Karpas-422 (cell line): ENCODE measurements around the gene CSMD2. TPM values are rescaled to one million over a fixed set of nuclear protein-coding genes. Genes with fewer than 3 reads are reported as not detected.

Experiments used
- DNase-seq: peaks from one replicate; pipeline ENCODE4 v3.0.0-alpha.2; 2015
- H2AFZ ChIP-seq: fragments of 200-600 bp; sonication (generic); 2 replicates; pipeline ENCODE4 v1.6.1; 2014; ENCODE audit warnings: antibody characterized with exemption, low read length, mixed read lengths
- H3K27ac ChIP-seq: fragments of 200-600 bp; sonication (generic); 2 replicates; pipeline ENCODE4 v1.5.1; 2014; ENCODE audit warnings: mild to moderate bottlenecking, low read length, moderate library complexity
- H3K27me3 ChIP-seq: fragments of 200-600 bp; sonication (generic); 2 replicates; pipeline ENCODE4 v1.6.1; 2014; ENCODE audit warnings: low read length, mixed read lengths
- H3K36me3 ChIP-seq: fragments of 200-600 bp; sonication (generic); 2 replicates; pipeline ENCODE4 v1.6.1; 2014; ENCODE audit warnings: low read length, mixed read lengths; ENCODE audit not compliant: insufficient read depth
- H3K4me1 ChIP-seq: fragments of 200-600 bp; sonication (generic); 2 replicates; pipeline ENCODE4 v1.6.1; 2014; ENCODE audit warnings: mild to moderate bottlenecking, low read length, mixed read lengths
- H3K4me2 ChIP-seq: fragments of 200-600 bp; sonication (generic); 2 replicates; pipeline ENCODE4 v1.6.1; 2014; ENCODE audit warnings: low read length, low read depth, mild to moderate bottlenecking; ENCODE audit not compliant: poor library complexity, severe bottlenecking
- H3K4me3 ChIP-seq: fragments of 200-600 bp; sonication (generic); 2 replicates; pipeline ENCODE4 v1.5.1; 2014; ENCODE audit warnings: mild to moderate bottlenecking, antibody characterized with exemption, low read length, mixed read lengths
- H3K79me2 ChIP-seq: fragments of 200-600 bp; sonication (generic); 2 replicates; pipeline ENCODE4 v1.6.1; 2014; ENCODE audit warnings: mild to moderate bottlenecking, low read length, mixed read lengths
- H3K9ac ChIP-seq: fragments of 200-600 bp; sonication (generic); 2 replicates; pipeline ENCODE4 v1.6.0; 2014; ENCODE audit warnings: low read length
- H3K9me2 ChIP-seq: fragments of 200-600 bp; sonication (generic), shearing (Covaris generic); replicated peaks from 2 replicates; pipeline ENCODE4 v1.6.0; 2014; ENCODE audit warnings: mild to moderate bottlenecking, low read length, moderate library complexity; ENCODE audit not compliant: insufficient read depth
- H3K9me3 ChIP-seq: fragments of 300-700, 200-600 bp; sonication (generic); 2 replicates; pipeline ENCODE4 v1.6.1; 2014; ENCODE audit warnings: low read length, mixed read lengths
- H4K20me1 ChIP-seq: fragments of 200-600 bp; sonication (generic); 2 replicates; pipeline ENCODE4 v1.6.1; 2014; ENCODE audit warnings: mild to moderate bottlenecking, antibody characterized with exemption, low read length, low read depth; ENCODE audit not compliant: insufficient read depth
- total RNA-seq: library from RNA; depleted of rRNA; stranded (reverse); fragments of >200 nt; shearing (Covaris generic); gene quantifications from 2 replicates; pipeline ENCODE4 v1.2.3, GENCODE V29; 2014; ENCODE audit warnings: low replicate concordance

CSMD2 gene
- total RNA-seq, 1 experiment from 2014 or later, result 0.19 TPM

DNA sequence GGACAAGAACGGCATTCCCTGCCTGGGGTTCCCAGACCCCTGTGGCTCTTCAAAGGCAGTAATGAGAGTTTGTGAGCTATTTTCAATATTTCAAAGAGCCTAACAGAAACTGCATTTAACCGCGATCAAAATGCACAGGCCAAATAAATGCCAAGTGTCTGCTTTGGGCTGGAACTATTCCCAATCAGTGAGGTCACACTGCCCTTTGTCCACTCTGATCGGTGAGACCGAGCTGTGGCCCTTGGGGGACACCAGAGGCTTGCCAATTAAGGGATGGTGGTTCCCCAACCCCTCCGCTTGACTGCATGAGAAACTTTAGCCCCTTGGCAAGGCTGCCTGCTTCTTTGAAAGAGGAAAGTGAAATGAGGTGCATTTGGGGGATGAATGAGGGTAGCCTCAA is 20.3 kb downstream of the CSMD2 start:
- H3K36me3 ChIP-seq, result no peaks in the 10 kb centered on the region
- no peak overlapping the region for H3K9ac ChIP-seq
- no peak overlapping the region for H3K4me2 ChIP-seq
- no peaks in the 10 kb centered on the region for H3K27me3 ChIP-seq
- H3K4me1 ChIP-seq, result no peaks in the 10 kb centered on the region; the same call in 1 of the 2 replicates
- no peak overlapping the region for H3K27ac ChIP-seq
- no peaks in the 10 kb centered on the region for H3K79me2 ChIP-seq
- no peaks in the 10 kb centered on the region for H3K9me2 ChIP-seq
- H2AFZ ChIP-seq, result no peak overlapping the region
- DNase-seq, result no peak
- H3K4me3 ChIP-seq, result no peak overlapping the region
- no peaks in the 10 kb centered on the region for H4K20me1 ChIP-seq
- H3K9me3 ChIP-seq, result no peaks in the 10 kb centered on the region

DNA sequence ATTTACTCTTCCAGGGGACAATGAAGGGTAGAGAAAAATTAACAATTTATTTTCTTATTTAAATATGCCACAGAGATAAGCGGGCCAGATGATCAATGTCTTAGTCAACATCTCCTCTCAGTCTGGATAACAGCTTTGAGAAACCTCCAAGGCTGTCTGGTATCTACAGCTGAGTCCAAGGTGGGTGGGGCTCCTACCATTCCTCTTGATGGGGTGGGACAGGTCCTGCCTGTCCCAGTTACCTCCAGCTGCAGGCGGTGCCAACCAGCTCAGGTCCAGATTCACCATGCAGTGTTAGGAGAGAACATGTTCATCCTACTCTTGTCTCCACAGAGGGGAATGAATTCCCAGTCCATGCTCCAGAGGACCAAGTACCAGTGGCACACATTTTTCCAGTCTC is 21.1 kb downstream of the CSMD2 start:
- Histone ChIP-seq H3K9ac (no peak overlapping the region), H3K36me3 (no peaks in the 10 kb centered on the region), H3K4me3 (no peak overlapping the region), H2AFZ (no peak overlapping the region), H3K27ac (no peak overlapping the region), H3K27me3 (no peaks in the 10 kb centered on the region), H3K9me3 (no peaks in the 10 kb centered on the region), H3K4me2 (no peak overlapping the region), H3K79me2 (no peaks in the 10 kb centered on the region), H3K9me2 (no peaks in the 10 kb centered on the region), H3K4me1 (no peaks in the 10 kb centered on the region; the same call in 1 of the 2 replicates), H4K20me1 (no peaks in the 10 kb centered on the region)
- no peak for DNase-seq

DNA sequence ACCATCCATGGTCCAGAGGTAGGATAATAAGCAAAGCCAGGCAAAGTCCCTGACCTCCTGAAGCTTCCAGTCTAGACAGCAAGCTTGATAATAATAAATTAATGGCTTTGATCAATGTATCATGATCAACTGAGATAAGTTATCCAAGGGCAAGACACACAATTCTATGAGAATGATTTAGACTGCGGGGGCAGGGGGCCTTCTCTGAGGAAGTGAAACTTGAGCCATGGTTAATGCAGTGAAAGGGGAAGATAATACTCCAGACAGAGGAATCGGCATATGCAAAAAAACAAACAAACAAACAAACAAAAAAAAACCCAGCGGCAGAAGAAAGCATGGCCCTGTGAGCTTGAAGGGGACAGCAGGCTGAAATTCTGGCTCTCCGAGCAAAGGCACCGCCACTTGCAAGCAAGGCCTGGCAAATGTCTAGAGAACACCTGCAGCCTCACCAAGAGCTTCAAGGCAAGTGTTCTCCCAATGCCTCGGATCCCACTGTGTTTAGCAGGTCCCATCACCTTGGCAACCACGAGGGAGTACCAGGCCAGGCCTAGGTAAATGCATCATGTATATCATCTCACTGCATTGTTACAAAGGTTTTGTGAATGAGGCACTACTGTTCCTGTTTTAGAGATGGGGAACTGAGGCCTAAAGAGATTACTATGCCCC is 24.9 kb downstream of the CSMD2 start:
- Histone ChIP-seq H3K4me1 (no peaks in the 10 kb centered on the region; the same call in 1 of the 2 replicates), H3K9me2 (no peaks in the 10 kb centered on the region), H3K27me3 (no peaks in the 10 kb centered on the region), H3K27ac (no peak overlapping the region), H3K4me2 (no peak overlapping the region), H3K9me3 (no peaks in the 10 kb centered on the region), H3K36me3 (no peaks in the 10 kb centered on the region), H4K20me1 (no peaks in the 10 kb centered on the region), H3K79me2 (no peaks in the 10 kb centered on the region), H3K9ac (no peak overlapping the region), H2AFZ (no peak overlapping the region), H3K4me3 (no peak overlapping the region)
- DNase-seq, result no peak

- no peaks in the 10 kb centered on the region for H3K9me2 ChIP-seq
- no peak overlapping the region for H3K9ac ChIP-seq
- DNase-seq, result no peak
- no peak overlapping the region for H3K4me2 ChIP-seq
- H3K27ac ChIP-seq, result no peak overlapping the region
- H2AFZ ChIP-seq, result no peak overlapping the region
- H4K20me1 ChIP-seq, result no peaks in the 10 kb centered on the region
- no peaks in the 10 kb centered on the region for H3K79me2 ChIP-seq
- no peaks in the 10 kb centered on the region for H3K27me3 ChIP-seq
- no peaks in the 10 kb centered on the region for H3K9me3 ChIP-seq
- H3K4me1 ChIP-seq, result no peaks in the 10 kb centered on the region; the same call in 1 of the 2 replicates
- H3K36me3 ChIP-seq, result no peaks in the 10 kb centered on the region
- no peak overlapping the region for H3K4me3 ChIP-seq
Measured at GRCh38 chr1:34137411-34137810, 27.6 kb downstream of the CSMD2 start.

GRCh38 chr1:34132161-34132420 is 32.9 kb downstream of the CSMD2 start:
- H3K27ac ChIP-seq, result no peak overlapping the region
- no peak for DNase-seq
- no peaks in the 10 kb centered on the region for H4K20me1 ChIP-seq

GRCh38 chr1:34131396-34132160 is 33.5 kb downstream of the CSMD2 start:
- Histone ChIP-seq H3K4me2 (no peak overlapping the region), H3K36me3 (no peaks in the 10 kb centered on the region), H3K27me3 (no peaks in the 10 kb centered on the region), H3K9ac (no peak overlapping the region), H3K4me3 (no peak overlapping the region), H3K9me3 (no peaks in the 10 kb centered on the region), H2AFZ (no peak overlapping the region), H3K27ac (no peak overlapping the region), H3K79me2 (no peaks in the 10 kb centered on the region), H3K9me2 (no peaks in the 10 kb centered on the region), H3K4me1 (no peaks in the 10 kb centered on the region), H4K20me1 (no peaks in the 10 kb centered on the region)
- no peak for DNase-seq

More at GRCh38 chr1:34132161-34132420, 32.9 kb downstream of the CSMD2 start:
- no peaks in the 10 kb centered on the region for H3K4me1 ChIP-seq
- no peaks in the 10 kb centered on the region for H3K9me2 ChIP-seq
- no peaks in the 10 kb centered on the region for H3K27me3 ChIP-seq
- no peak overlapping the region for H2AFZ ChIP-seq
- H3K36me3 ChIP-seq, result no peaks in the 10 kb centered on the region
- H3K9ac ChIP-seq, result no peak overlapping the region
- H3K4me3 ChIP-seq, result no peak overlapping the region
- no peaks in the 10 kb centered on the region for H3K9me3 ChIP-seq
- no peaks in the 10 kb centered on the region for H3K79me2 ChIP-seq
- H3K4me2 ChIP-seq, result no peak overlapping the region

DNA sequence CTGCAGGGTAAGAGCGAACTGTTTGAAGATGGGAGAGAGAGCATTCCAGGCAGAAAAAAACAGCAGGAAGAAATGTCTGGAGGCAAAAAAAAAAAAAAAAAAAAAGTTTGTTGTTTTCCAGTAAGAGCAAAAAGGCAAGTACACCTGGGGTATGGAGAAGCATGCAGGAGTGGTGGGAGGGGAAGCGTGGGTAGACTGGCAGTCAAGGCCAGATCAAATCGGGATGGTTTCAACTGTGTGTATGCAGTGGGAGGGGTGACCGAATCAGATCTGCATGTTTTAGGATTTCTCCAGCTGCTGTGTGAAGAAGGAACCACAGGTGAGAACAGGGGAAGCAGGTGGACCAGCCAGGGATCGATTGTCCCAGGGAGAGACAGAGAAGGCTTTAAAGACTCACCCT is 34.7 kb downstream of the CSMD2 start:
- no peak overlapping the region for H3K4me3 ChIP-seq

DNA sequence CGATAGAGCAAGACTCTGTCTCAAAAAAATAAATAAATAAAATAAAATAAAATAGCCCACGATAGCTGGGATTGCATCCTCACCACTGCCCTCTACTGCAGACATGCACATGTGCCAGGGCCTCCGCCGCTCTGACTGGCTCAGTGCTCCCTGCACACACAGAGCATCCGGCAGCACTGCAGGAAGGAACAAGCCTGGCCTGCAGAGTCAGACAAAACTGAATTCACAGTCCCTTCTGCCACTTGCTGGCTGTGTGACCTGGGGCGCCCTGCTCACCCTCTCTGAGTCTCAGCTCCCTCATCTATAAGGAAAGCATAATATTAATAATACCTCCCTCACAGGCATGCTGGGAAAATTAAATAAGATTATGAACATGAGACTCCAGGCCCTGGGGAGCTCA is 35.4 kb downstream of the CSMD2 start:
- Histone ChIP-seq H3K4me2 (no peak overlapping the region), H3K4me3 (no peak overlapping the region), H3K27ac (no peak overlapping the region), H3K9me3 (no peaks in the 10 kb centered on the region), H3K36me3 (no peaks in the 10 kb centered on the region), H3K79me2 (no peaks in the 10 kb centered on the region), H3K4me1 (no peaks in the 10 kb centered on the region), H2AFZ (no peak overlapping the region), H3K27me3 (no peaks in the 10 kb centered on the region), H3K9me2 (no peaks in the 10 kb centered on the region), H4K20me1 (no peaks in the 10 kb centered on the region), H3K9ac (no peak overlapping the region)
- DNase-seq, result no peak

More for the DNA sequence above, 34.7 kb downstream of the CSMD2 start:
- Histone ChIP-seq H3K4me1 (no peaks in the 10 kb centered on the region), H4K20me1 (no peaks in the 10 kb centered on the region), H3K27ac (no peak overlapping the region), H3K4me2 (no peak overlapping the region), H3K9me3 (no peaks in the 10 kb centered on the region), H3K79me2 (no peaks in the 10 kb centered on the region), H2AFZ (no peak overlapping the region), H3K9me2 (no peaks in the 10 kb centered on the region), H3K36me3 (no peaks in the 10 kb centered on the region), H3K27me3 (no peaks in the 10 kb centered on the region), H3K9ac (no peak overlapping the region)
- DNase-seq, result no peak
